H9 (cell line): ENCODE data around the gene ALB. TPM values are rescaled to one million over a fixed set of nuclear protein-coding genes. Genes with fewer than 3 reads are reported as not detected.

Experiments
- DNase-seq: peaks from one replicate; pipeline ENCODE4 v3.0.0-alpha.2; 2017
- H2AFZ ChIP-seq: one replicate; pipeline ENCODE4 v1.6.1; 2013; ENCODE audit warnings: mild to moderate bottlenecking, low read length, control low read depth, moderate library complexity
- H2AK5ac ChIP-seq: 2 replicates; pipeline ENCODE4 v1.6.1; 2013; ENCODE audit warnings: low read length, control low read depth, mixed read lengths; ENCODE audit not compliant: insufficient read length
- H2BK120ac ChIP-seq: one replicate; pipeline ENCODE4 v1.6.1; 2013; ENCODE audit warnings: low read depth, mild to moderate bottlenecking, low read length, control low read depth, inconsistent platforms; ENCODE audit not compliant: poor library complexity, severe bottlenecking
- H2BK12ac ChIP-seq: 2 replicates; pipeline ENCODE4 v1.6.1; 2013; ENCODE audit warnings: low read length, control low read depth, mixed read lengths, low read depth; ENCODE audit not compliant: insufficient read length
- H2BK15ac ChIP-seq: 2 replicates; pipeline ENCODE4 v1.6.1; 2013; ENCODE audit warnings: low read depth, low read length, control low read depth
- H2BK20ac ChIP-seq: one replicate; pipeline ENCODE4 v1.6.1; 2013; ENCODE audit warnings: low read depth, mild to moderate bottlenecking, low read length, control low read depth, inconsistent platforms; ENCODE audit not compliant: poor library complexity, severe bottlenecking
- H2BK5ac ChIP-seq: 2 replicates; pipeline ENCODE4 v1.6.1; 2013; ENCODE audit warnings: low read length, control low read depth, mixed read lengths; ENCODE audit not compliant: insufficient read length
- H3K14ac ChIP-seq: 2 replicates; pipeline ENCODE4 v1.6.1; 2013; ENCODE audit warnings: low read length, control low read depth; ENCODE audit not compliant: insufficient read depth
- H3K18ac ChIP-seq: 2 replicates; pipeline ENCODE4 v1.6.1; 2013; ENCODE audit warnings: low read depth, mild to moderate bottlenecking, mixed read lengths, low read length, control low read depth; ENCODE audit not compliant: insufficient read length
- H3K23ac ChIP-seq: 2 replicates; pipeline ENCODE4 v1.6.1; 2013; ENCODE audit warnings: low read length, control low read depth, mixed read lengths, low read depth; ENCODE audit not compliant: insufficient read length
- H3K23me2 ChIP-seq: 2 replicates; pipeline ENCODE4 v1.6.1; 2013; ENCODE audit warnings: low read depth, mild to moderate bottlenecking, mixed read lengths, low read length, control low read depth; ENCODE audit not compliant: insufficient read length, poor library complexity, severe bottlenecking
- H3K27ac ChIP-seq: 2 replicates; pipeline ENCODE4 v1.5.1; 2013; ENCODE audit warnings: low read length, control low read depth, mixed read lengths, low read depth; ENCODE audit not compliant: insufficient read length
- H3K27me3 ChIP-seq: 2 replicates; pipeline ENCODE4 v1.6.1; 2013; ENCODE audit warnings: low read length, control low read depth, inconsistent platforms; ENCODE audit not compliant: insufficient read depth
- H3K4ac ChIP-seq: 2 replicates; pipeline ENCODE4 v1.6.1; 2013; ENCODE audit warnings: low read depth, mild to moderate bottlenecking, control low read depth, inconsistent platforms, low read length, moderate library complexity
- H3K4me1 ChIP-seq: 2 replicates; pipeline ENCODE4 v1.6.1; 2013; ENCODE audit warnings: low read length, control low read depth, inconsistent platforms; ENCODE audit not compliant: insufficient read depth
- H3K4me2 ChIP-seq: 2 replicates; pipeline ENCODE4 v1.6.1; 2013; ENCODE audit warnings: low read length, control low read depth, mixed read lengths; ENCODE audit not compliant: insufficient read length, insufficient read depth
- H3K56ac ChIP-seq: 2 replicates; pipeline ENCODE4 v1.6.1; 2013; ENCODE audit warnings: low read depth, mild to moderate bottlenecking, mixed read lengths, low read length, control low read depth; ENCODE audit not compliant: insufficient read length
- H3K79me1 ChIP-seq: 2 replicates; pipeline ENCODE4 v1.6.1; 2013; ENCODE audit warnings: low read depth, mild to moderate bottlenecking, moderate library complexity, low read length, control low read depth, inconsistent platforms; ENCODE audit not compliant: insufficient read depth, poor library complexity, severe bottlenecking
- H3K79me2 ChIP-seq: 2 replicates; pipeline ENCODE4 v1.6.1; 2013; ENCODE audit warnings: low read length, control low read depth, inconsistent platforms; ENCODE audit not compliant: insufficient read depth
- H3K9ac ChIP-seq: 2 replicates; pipeline ENCODE4 v1.6.1; 2013; ENCODE audit warnings: low read length, control low read depth, mixed read lengths; ENCODE audit not compliant: insufficient read length; ENCODE audit errors: extremely low read depth
- H3K9me3 ChIP-seq: one replicate; pipeline ENCODE4 v1.6.1; 2013; ENCODE audit warnings: low read depth, low read length, inconsistent platforms; ENCODE audit not compliant: control insufficient read depth
- H3T11ph ChIP-seq: one replicate; pipeline ENCODE4 v1.6.1; 2013; ENCODE audit warnings: mild to moderate bottlenecking, low read length, control low read depth, inconsistent platforms
- H4K20me1 ChIP-seq: one replicate; pipeline ENCODE4 v1.6.1; 2013; ENCODE audit not compliant: control insufficient read depth, insufficient read length, insufficient read depth
- H4K5ac ChIP-seq: 2 replicates; pipeline ENCODE4 v1.6.1; 2013; ENCODE audit warnings: low read depth, mild to moderate bottlenecking, mixed read lengths, low read length, control low read depth; ENCODE audit not compliant: insufficient read length
- H4K8ac ChIP-seq: replicated peaks from 2 replicates; pipeline ENCODE4 v1.6.1; 2013; ENCODE audit warnings: low read length, control low read depth, mixed read lengths, low read depth; ENCODE audit not compliant: insufficient read length
- H4K91ac ChIP-seq: 2 replicates; pipeline ENCODE4 v1.6.1; 2013; ENCODE audit warnings: low read depth, mild to moderate bottlenecking, moderate library complexity, mixed read lengths, low read length, control low read depth; ENCODE audit not compliant: insufficient read length
- H3K27ac Mint-ChIP-seq, 3 experiments: 2 replicates in 2 of 3; 3 replicates in 1 of 3; pipeline ENCODE4 v1.8.0; 2020 to 2021; ENCODE audit warnings: mixed read lengths in 3 of 3, mild to moderate bottlenecking in 1 of 3, moderate library complexity in 1 of 3
- H3K27me3 Mint-ChIP-seq: 2 replicates; pipeline ENCODE4 v1.8.0; 2021; ENCODE audit warnings: low read depth, mild to moderate bottlenecking, moderate library complexity, mixed read lengths
- H3K36me3 Mint-ChIP-seq, 3 experiments: 2 replicates in 2 of 3; 3 replicates in 1 of 3; pipeline ENCODE4 v1.8.0; 2020 to 2021; ENCODE audit warnings: low read depth in 3 of 3, mixed read lengths in 3 of 3; ENCODE audit not compliant: insufficient read depth in 1 of 3
- H3K4me1 Mint-ChIP-seq, 2 experiments: 2 replicates each; pipeline ENCODE4 v1.8.0; 2020; ENCODE audit warnings: mixed read lengths in 2 of 2
- H3K4me3 Mint-ChIP-seq, 2 experiments: 2 replicates in 1 of 2; 3 replicates in 1 of 2; pipeline ENCODE4 v1.8.0; 2020 to 2021; ENCODE audit warnings: mild to moderate bottlenecking in 2 of 2, mixed read lengths in 2 of 2, moderate library complexity in 1 of 2
- H3K9me3 Mint-ChIP-seq, 2 experiments: 2 replicates in 1 of 2; 3 replicates in 1 of 2; pipeline ENCODE4 v1.8.0; 2020; ENCODE audit warnings: mild to moderate bottlenecking in 2 of 2, mixed read lengths in 2 of 2, moderate library complexity in 1 of 2
- CTCF ChIP-seq: fragments of 200-600 bp; sonication (generic); conservative IDR thresholded peaks from 3 replicates; pipeline ENCODE4 v1.8.0; 2021; ENCODE audit warnings: antibody characterized with exemption, mild to moderate bottlenecking
- total RNA-seq: library from RNA; stranded (reverse); gene quantifications from 2 replicates; pipeline ENCODE4 v1.2.1, GENCODE V29; 2021

Gene ALB
- total RNA-seq, 1 experiment from 2014 or later, result not detected

GRCh38 chr4:73376251-73376650 lies 27.8 kb upstream of the ALB start:
- H3K27ac Mint-ChIP-seq, result no peak overlapping the region; a peak in 1 of 7 replicates
- H3K4me2 ChIP-seq, result no peak overlapping the region
- no peak for TF ChIP-seq CTCF
- DNase-seq, result no peak
- H3K27me3 Mint-ChIP-seq, result no peaks in the 10 kb centered on the region
- peaks cover 20 to 24% of the 10 kb centered on the region in 2 experiments for H3K4me1 Mint-ChIP-seq
- peaks cover 0 to 11% (median 0%) of the 10 kb centered on the region in 3 experiments; a peak in 2 of 7 replicates for H3K36me3 Mint-ChIP-seq
- H4K20me1 ChIP-seq, result no peaks in the 10 kb centered on the region
- H3K9me3 ChIP-seq, result no peaks in the 10 kb centered on the region
- no peak overlapping the region for H3K4ac ChIP-seq
- H3K27ac ChIP-seq, result no peak overlapping the region
- no peak overlapping the region for H4K8ac ChIP-seq
- no peak overlapping the region for H2AK5ac ChIP-seq
- H3T11ph ChIP-seq, result no peak overlapping the region
- H3K4me1 ChIP-seq, result no peaks in the 10 kb centered on the region; the same call in 1 of the 2 replicates
- no peak overlapping the region for H3K14ac ChIP-seq
- H2BK120ac ChIP-seq, result no peak overlapping the region
- no peaks in the 10 kb centered on the region for H3K79me1 ChIP-seq
- no peak overlapping the region for H2AFZ ChIP-seq
- H3K4me3 Mint-ChIP-seq, result no peak overlapping the region
- no peak overlapping the region for H3K23ac ChIP-seq
- peaks cover 3 to 5% of the 10 kb centered on the region in 2 experiments; a peak in 4 of 5 replicates for H3K9me3 Mint-ChIP-seq
- no peak overlapping the region for H2BK12ac ChIP-seq
- no peak overlapping the region for H4K91ac ChIP-seq
- H2BK5ac ChIP-seq, result no peak overlapping the region
- H2BK15ac ChIP-seq, result no peak overlapping the region
- H3K9ac ChIP-seq, result no peak overlapping the region
- H3K23me2 ChIP-seq, result no peaks in the 10 kb centered on the region
- H2BK20ac ChIP-seq, result no peak overlapping the region
- no peaks in the 10 kb centered on the region for H3K27me3 ChIP-seq
- H3K79me2 ChIP-seq, result no peaks in the 10 kb centered on the region
- H3K56ac ChIP-seq, result no peak overlapping the region
- H3K18ac ChIP-seq, result no peak overlapping the region
- H4K5ac ChIP-seq, result no peak overlapping the region
